Tibial nerve (tissue), 3 donors: ENCODE results near the gene GUCY2F.

Experiments
- POLR2A ChIP-seq, 2 donors: fragments of 450-650 bp; IDR thresholded peaks; one replicate each; pipeline ENCODE4 v1.6.1; 2017; ENCODE audit warnings: antibody characterized with exemption in 2 of 2, mild to moderate bottlenecking in 2 of 2, moderate library complexity in 2 of 2
- TF ChIP-seq, protein P1 (sequence below), 5 experiments: fragments of 200-600 bp in 3 of 5; fragments of 450-650 bp in 2 of 5; sonication (generic) in 3 of 5; IDR thresholded peaks; one replicate each; pipeline ENCODE4 v1.5.1; 2016 to 2019; ENCODE audit warnings: antibody characterized with exemption in 5 of 5, mild to moderate bottlenecking in 3 of 5, moderate library complexity in 2 of 5

DNA sequence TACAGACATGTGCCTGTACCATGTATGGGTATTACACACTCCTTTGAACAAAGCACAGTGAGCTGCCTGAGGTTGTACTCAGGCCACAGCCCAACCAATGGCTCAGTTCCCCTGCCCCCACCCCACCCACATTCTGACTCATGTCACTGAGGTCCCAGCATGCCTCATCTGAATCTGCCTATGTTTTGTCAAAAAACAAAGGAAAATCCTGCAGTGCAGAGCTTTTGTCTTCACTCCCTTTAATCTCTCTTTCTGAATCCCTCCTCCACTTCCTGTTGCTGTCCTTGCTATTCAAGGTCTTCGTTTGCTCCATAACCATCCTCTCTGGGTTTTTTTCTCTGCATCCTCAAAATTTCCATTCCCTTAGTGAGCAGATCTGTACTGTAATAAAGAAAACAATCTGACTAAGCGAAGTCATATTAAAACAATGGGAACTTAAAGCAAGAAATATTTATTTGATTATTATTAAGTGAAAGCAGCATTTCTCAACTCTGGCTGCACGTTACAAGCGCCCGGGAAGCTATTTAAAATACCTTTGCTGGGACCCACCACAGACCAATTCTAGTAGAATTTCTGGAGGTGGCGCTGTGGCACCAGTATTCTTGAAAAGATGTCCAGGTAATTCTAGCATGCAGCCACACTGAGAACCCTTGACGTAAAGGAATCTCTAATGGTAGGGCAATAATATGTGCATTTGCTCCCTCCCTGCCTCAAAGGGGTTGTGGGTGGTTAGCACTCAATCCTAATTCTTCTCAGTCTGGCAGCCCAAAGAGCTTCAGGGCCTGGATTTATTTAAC lies 8.7 kb downstream of the GUCY2F start:
- TF ChIP-seq, protein P1, sequence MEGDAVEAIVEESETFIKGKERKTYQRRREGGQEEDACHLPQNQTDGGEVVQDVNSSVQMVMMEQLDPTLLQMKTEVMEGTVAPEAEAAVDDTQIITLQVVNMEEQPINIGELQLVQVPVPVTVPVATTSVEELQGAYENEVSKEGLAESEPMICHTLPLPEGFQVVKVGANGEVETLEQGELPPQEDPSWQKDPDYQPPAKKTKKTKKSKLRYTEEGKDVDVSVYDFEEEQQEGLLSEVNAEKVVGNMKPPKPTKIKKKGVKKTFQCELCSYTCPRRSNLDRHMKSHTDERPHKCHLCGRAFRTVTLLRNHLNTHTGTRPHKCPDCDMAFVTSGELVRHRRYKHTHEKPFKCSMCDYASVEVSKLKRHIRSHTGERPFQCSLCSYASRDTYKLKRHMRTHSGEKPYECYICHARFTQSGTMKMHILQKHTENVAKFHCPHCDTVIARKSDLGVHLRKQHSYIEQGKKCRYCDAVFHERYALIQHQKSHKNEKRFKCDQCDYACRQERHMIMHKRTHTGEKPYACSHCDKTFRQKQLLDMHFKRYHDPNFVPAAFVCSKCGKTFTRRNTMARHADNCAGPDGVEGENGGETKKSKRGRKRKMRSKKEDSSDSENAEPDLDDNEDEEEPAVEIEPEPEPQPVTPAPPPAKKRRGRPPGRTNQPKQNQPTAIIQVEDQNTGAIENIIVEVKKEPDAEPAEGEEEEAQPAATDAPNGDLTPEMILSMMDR (IDR thresholded peaks at IDR 0.05) = no peak
- no peak for TF ChIP-seq POLR2A (IDR thresholded peaks at IDR 0.05)
